HepG2 (cell line): Measurements from ENCODE around the gene TMEM235. TPM values are rescaled to one million over a fixed set of nuclear protein-coding genes. Genes with fewer than 3 reads are reported as not detected.
A peak's percentile ranks its signal among the peaks of the same experiment; 100 is the strongest.

Source experiments
- ATAC-seq: fragments of 200-7000 bp; cut with Tn5 transposase; 3 replicates; pipeline ENCODE4 v1.9.1; 2020; ENCODE audit warnings: mild to moderate bottlenecking, moderate library complexity
- BruUV-seq: library from RNA; stranded (reverse); fragments of 400-500 nt; replicated peaks from 2 replicates; lab custom pipeline; 2021; lab: Mats Ljungman, UMichigan
- CTCF ChIA-PET: fragments of 300-600 bp; formaldehyde crosslinking; extraction: SDS; loops from one replicate; lab custom pipeline; 2021; ENCODE audit warnings: low total read pairs, inconsistent platforms, low intra/inter-chr PET ratio; lab: Yijun Ruan, JAX
- POLR2A ChIA-PET: fragments of 350-600 bp; sonication (Branson Sonifier 250); formaldehyde crosslinking; loops from one replicate; lab custom pipeline; 2020; ENCODE audit warnings: antibody characterized with exemption, inconsistent platforms; lab: Yijun Ruan, JAX
- DNase-seq: peaks from one replicate; pipeline ENCODE4 v3.0.0-alpha.2; 2015; ENCODE audit warnings: low spot score
- FAIRE-seq: peaks from 3 replicates; lab custom pipeline; 2011; peaks lifted over from hg19 to GRCh38; lab: Jason Lieb, UNC
- H2AFZ ChIP-seq: one replicate; pipeline ENCODE4 v1.6.1; 2011; ENCODE audit warnings: low read length, inconsistent platforms
- H3K27ac ChIP-seq: fragments of 300-600 bp; 3 replicates; pipeline ENCODE4 v1.8.0; 2011; ENCODE audit warnings: mixed run types, mild to moderate bottlenecking, mixed read lengths, low read length, inconsistent platforms; ENCODE audit not compliant: insufficient read depth; ENCODE audit errors: extremely low read length
- H3K27me3 ChIP-seq, 2 experiments: fragments of 200-600 bp in 1 of 2; 2 replicates in 1 of 2; 3 replicates in 1 of 2; pipeline versions ENCODE4 v1.6.0 to v1.8.0; 2011; ENCODE audit warnings: low read length in 2 of 2, mild to moderate bottlenecking in 2 of 2, moderate library complexity in 2 of 2, inconsistent platforms in 1 of 2; ENCODE audit not compliant: insufficient read depth in 2 of 2, control insufficient read depth in 1 of 2
- H3K36me3 ChIP-seq, 2 experiments: fragments of 200-600 bp in 1 of 2; replicated peaks in 1 of 2; 2 replicates in 1 of 2; 3 replicates in 1 of 2; pipeline versions ENCODE4 v1.5.1 to v1.8.0; 2011; ENCODE audit warnings: low read length in 2 of 2, inconsistent platforms in 1 of 2; ENCODE audit not compliant: insufficient read depth in 2 of 2, control insufficient read depth in 1 of 2
- H3K4me1 ChIP-seq: 2 replicates; pipeline ENCODE4 v1.5.1; 2012; ENCODE audit warnings: low read length, inconsistent platforms; ENCODE audit not compliant: insufficient read depth
- H3K4me2 ChIP-seq: 2 replicates; pipeline ENCODE4 v1.6.0; 2011; ENCODE audit warnings: low read depth, low read length, inconsistent platforms
- H3K4me3 ChIP-seq, 3 experiments: fragments of 200-600 bp in 1 of 3; sonication (generic), shearing (Covaris generic) in 1 of 3; replicated peaks in 1 of 3; 2 replicates each; pipeline ENCODE4 v1.5.1; 2011 to 2016; ENCODE audit warnings: low read length in 3 of 3, inconsistent platforms in 2 of 3, low read depth in 2 of 3, mild to moderate bottlenecking in 2 of 3, control low read depth in 1 of 3, mixed read lengths in 1 of 3; ENCODE audit not compliant: insufficient read depth in 1 of 3
- H3K79me2 ChIP-seq: one replicate; pipeline ENCODE4 v1.6.1; 2011; ENCODE audit warnings: low read length, inconsistent platforms; ENCODE audit not compliant: insufficient read depth
- H3K9ac ChIP-seq: 2 replicates; pipeline ENCODE4 v1.6.0; 2011; ENCODE audit warnings: mild to moderate bottlenecking, low read depth, low read length, inconsistent platforms; ENCODE audit not compliant: insufficient read depth
- H3K9me3 ChIP-seq: 2 replicates; pipeline ENCODE4 v1.5.1; 2012; ENCODE audit warnings: mild to moderate bottlenecking, low read length
- H4K20me1 ChIP-seq: 2 replicates; pipeline ENCODE4 v1.6.0; 2011; ENCODE audit warnings: inconsistent platforms, mild to moderate bottlenecking, low read length, moderate library complexity; ENCODE audit not compliant: insufficient read depth
- ARID4A ChIP-seq: sonication (generic); formaldehyde crosslinking; IDR thresholded peaks from 2 replicates; pipeline ENCODE4 v1.5.0; 2020; ENCODE audit warnings: mild to moderate bottlenecking, missing genetic modification reagents, borderline replicate concordance
- ZNF205 ChIP-seq: IDR thresholded peaks from 2 replicates; pipeline ENCODE4 v1.6.1; 2018; ENCODE audit warnings: missing biosample characterization, missing genetic modification reagents
- ZNF768 ChIP-seq: sonication (generic); formaldehyde crosslinking; IDR thresholded peaks from 2 replicates; pipeline ENCODE4 v1.4.0; 2020; ENCODE audit warnings: missing genetic modification reagents
- WGBS: methylation state at CpG from one replicate; pipeline ENCODE4 v1.1.6; 2017; ENCODE audit warnings: low lambda C conversion rate; 5-methylcytosine and 5-hydroxymethylcytosine counted together
- in situ Hi-C: cut with HindIII; loops from 2 replicates; pipeline ENCODE4 v1.10.0; 2017; ENCODE audit warnings: low pct_unique_long_range_greater_than_20kb; ENCODE audit not compliant: extremely low pct_ligation_motif_present
- intact Hi-C: fragments of 100-400 bp; cut with micrococcal nuclease; formaldehyde crosslinking; loops from one replicate; pipeline ENCODE4 v1.10.0; 2022; ENCODE audit not compliant: unreplicated experiment
- polyA plus RNA-seq, 8 experiments: library from polyadenylated mRNA; depleted of rRNA in 3 of 8; stranded (reverse) in 7 of 8; unstranded in 1 of 8; fragments of >200 nt; fragmentation: Illumina TruSeq in 4 of 8; extraction: Trizol in 4 of 8; gene quantifications; 2 replicates each; pipeline versions ENCODE4 v1.2.1 to v1.2.3, GENCODE V29; 2011 to 2016; ENCODE audit warnings: low read depth in 4 of 8, missing spikeins in 1 of 8, mixed read lengths in 1 of 8; ENCODE audit not compliant: insufficient read depth in 1 of 8
- total RNA-seq, 5 experiments: library from RNA; depleted of rRNA; stranded (reverse); fragments of >200 nt; fragmentation: Illumina TruSeq; extraction: Trizol; gene quantifications; 2 replicates each; pipeline ENCODE4 v1.2.3, GENCODE V29; 2016; ENCODE audit warnings: low read depth in 1 of 5

The TMEM235 gene
- total and polyA plus RNA-seq, 2 of the 13 experiments (the other 11 are each of a cell fraction or from before 2014, with no cell fraction given): not detected

GRCh38 chr17:78255953-78256706 lies 24.7 kb downstream of the TMEM235 start:
- peak; percentile 22; the same call in 1 of the 2 replicates for TF ChIP-seq ARID4A
- TF ChIP-seq ZNF205 (CRISPR knock-in tag): no peak
- peak; percentile 33; the same call in 1 of the 2 replicates for TF ChIP-seq ZNF768 (CRISPR knock-in tag)
- no peak for ATAC-seq
- no peaks in the 10 kb centered on the region for H3K36me3 ChIP-seq
- 23% methylated on average over 12 of the region's 14 CpGs for WGBS
- no peak overlapping the region; the same call in 1 of the 2 replicates for H3K4me2 ChIP-seq
- H3K27me3 ChIP-seq: peaks cover 2 to 46% of the 10 kb centered on the region in 2 experiments; a peak in 4 of 5 replicates
- no peaks in the 10 kb centered on the region for H3K79me2 ChIP-seq
- H3K27ac ChIP-seq: no peak overlapping the region
- ChIA-PET POLR2A (no interaction called here), CTCF (no interaction called here)
- in situ Hi-C loops: no loop called here
- intact Hi-C loops: loop anchor here (10.0 kb wide), 1 partner anchor 59 kb away; no protein-coding TSS in a partner anchor
- no peak overlapping the region for H3K4me3 ChIP-seq
- FAIRE-seq: no peak
- no peaks in the 10 kb centered on the region for H3K9me3 ChIP-seq
- no peak overlapping the region for H2AFZ ChIP-seq
- H3K9ac ChIP-seq: no peak overlapping the region
- DNase-seq: no peak
- H3K4me1 ChIP-seq: peaks cover 62% of the 10 kb centered on the region
- no peaks in the 10 kb centered on the region for H4K20me1 ChIP-seq
- no TSS peak for BruUV-seq
